Measurements from ENCODE around the gene ZDHHC24. TPM values are rescaled to one million over a fixed set of nuclear protein-coding genes. Genes with fewer than 3 reads are reported as not detected.
"Not testable (repeated sequence)": the region's sequence is repeated elsewhere in the genome, so short reads cannot be mapped to it uniquely, and the experiment has no call there.

The ZDHHC24 gene
- total RNA-seq, 4 donors from 2014 or later, result 7.2 to 13.0 (median 11.2) TPM

- no peak for TF ChIP-seq CTCF (IDR thresholded peaks at IDR 0.05 in 4 of 5, conservative IDR thresholded peaks at IDR 0.05 in 1 of 5)
- TF ChIP-seq POLR2A (IDR thresholded peaks at IDR 0.05), result no peak
- Histone ChIP-seq H3K27ac (no peak overlapping the region), H3K4me1 (no peaks in the 10 kb centered on the region), H3K9me3 (no peaks in the 10 kb centered on the region), H3K4me3 (no peak overlapping the region), H3K27me3 (no peaks in the 10 kb centered on the region), H3K36me3 (no peaks in the 10 kb centered on the region)
- in situ Hi-C loops (cut with MboI; ENCODE audit: low sequenced_read_pairs in 4 of 4), result loop anchor here in 3 of 4 donors (10.0 to 25.0 kb wide), 2 partner anchors 89 to 251 kb away; partner anchors contain the start of genes RCE1 (in 2 of the 3) and RBM4B (in 1 of the 3)
- DNase-seq, result no peak
- no peak for ATAC-seq
- intact Hi-C loops (cut with DNase I; ENCODE audit: low total_unique reads), result no loop called here
Observed at GRCh38 chr11:66586136-66586535, 40.3 kb upstream of the ZDHHC24 start.

GRCh38 chr11:66585447-66585846 is 39.6 kb upstream of the ZDHHC24 start:
- H3K36me3 ChIP-seq; H3K9me3 ChIP-seq; H3K4me3 ChIP-seq; intact Hi-C loops (cut with DNase I; ENCODE audit: low total_unique reads); ATAC-seq; H3K27ac ChIP-seq; DNase-seq; H3K4me1 ChIP-seq; H3K27me3 ChIP-seq: not testable (repeated sequence)
- in situ Hi-C loops (cut with MboI; ENCODE audit: low sequenced_read_pairs in 4 of 4), result loop anchor here in 3 of 4 donors (10.0 to 25.0 kb wide), 2 partner anchors 89 to 252 kb away; partner anchors contain the start of genes RCE1 (in 2 of the 3) and RBM4B (in 1 of the 3)

- intact Hi-C loops (cut with DNase I; ENCODE audit: low total_unique reads), result not testable (repeated sequence)
Observed at GRCh38 chr11:66582565-66583147, 36.8 kb upstream of the ZDHHC24 start.

GRCh38 chr11:66581261-66581660 is 35.4 kb upstream of the ZDHHC24 start:
- in situ Hi-C loops (cut with MboI; ENCODE audit: low sequenced_read_pairs in 4 of 4), result loop anchor here (5.0 to 25.0 kb wide), 4 partner anchors 94 to 256 kb away; partner anchors contain the start of genes RBM4B (in 2 of the 4) and RCE1 (in 2 of the 4)
- intact Hi-C loops (cut with DNase I; ENCODE audit: low total_unique reads), result no loop called here
- no peaks in the 10 kb centered on the region for H3K27me3 ChIP-seq
- H3K4me3 ChIP-seq, result no peak overlapping the region
- DNase-seq (no peak), ATAC-seq (no peak)
- H3K36me3 ChIP-seq, result no peaks in the 10 kb centered on the region
- H3K4me1 ChIP-seq, result no peaks in the 10 kb centered on the region
- TF ChIP-seq CTCF (IDR thresholded peaks at IDR 0.05 in 4 of 5, conservative IDR thresholded peaks at IDR 0.05 in 1 of 5), result no peak
- no peak for TF ChIP-seq POLR2A (IDR thresholded peaks at IDR 0.05)
- no peaks in the 10 kb centered on the region for H3K9me3 ChIP-seq
- no peak overlapping the region for H3K27ac ChIP-seq

More at GRCh38 chr11:66582565-66583147, 36.8 kb upstream of the ZDHHC24 start:
- in situ Hi-C loops (cut with MboI; ENCODE audit: low sequenced_read_pairs in 4 of 4), result loop anchor here (5.0 to 25.0 kb wide), 4 partner anchors 92 to 255 kb away; partner anchors contain the start of genes RBM4B (in 2 of the 4) and RCE1 (in 2 of the 4)
- DNase-seq, H3K4me1 ChIP-seq, H3K27ac ChIP-seq, H3K27me3 ChIP-seq, H3K4me3 ChIP-seq, H3K9me3 ChIP-seq, ATAC-seq, H3K36me3 ChIP-seq: not testable (repeated sequence)

GRCh38 chr11:66580803-66581202 is 35.0 kb upstream of the ZDHHC24 start:
- no peak for TF ChIP-seq POLR2A (IDR thresholded peaks at IDR 0.05)
- TF ChIP-seq CTCF (IDR thresholded peaks at IDR 0.05 in 4 of 5, conservative IDR thresholded peaks at IDR 0.05 in 1 of 5), result no peak
- Histone ChIP-seq H3K27me3 (no peaks in the 10 kb centered on the region), H3K9me3 (no peaks in the 10 kb centered on the region), H3K36me3 (no peaks in the 10 kb centered on the region), H3K4me1 (no peaks in the 10 kb centered on the region), H3K4me3 (no peak overlapping the region), H3K27ac (no peak overlapping the region)
- intact Hi-C loops (cut with DNase I; ENCODE audit: low total_unique reads), result no loop called here
- ATAC-seq (no peak), DNase-seq (no peak)
- in situ Hi-C loops (cut with MboI; ENCODE audit: low sequenced_read_pairs in 4 of 4), result loop anchor here (5.0 to 25.0 kb wide), 4 partner anchors 94 to 256 kb away; partner anchors contain the start of genes RBM4B (in 2 of the 4) and RCE1 (in 2 of the 4)
